HCT116 (cell line): ENCODE measurements around the gene PDE9A.

Experiments
- ATF3 ChIP-seq: IDR thresholded peaks from 2 replicates; pipeline ENCODE4 v1.6.1; 2012
- CEBPB ChIP-seq: IDR thresholded peaks from 2 replicates; pipeline ENCODE4 v1.6.1; 2012; ENCODE audit warnings: low read depth
- CTCF ChIP-seq, 3 experiments: fragments of 200-600 bp in 1 of 3; sonication (generic) in 1 of 3; IDR thresholded peaks in 2 of 3; conservative IDR thresholded peaks in 1 of 3; 2 replicates each; pipeline ENCODE4 v1.5.1; 2012 to 2017; ENCODE audit warnings: low read depth in 2 of 3, low read length in 2 of 3, antibody characterized with exemption in 1 of 3, borderline replicate concordance in 1 of 3, control low read depth in 1 of 3, mild to moderate bottlenecking in 1 of 3, mixed read lengths in 1 of 3, mixed run types in 1 of 3, moderate library complexity in 1 of 3; ENCODE audit not compliant: insufficient read depth in 1 of 3
- EZH2 ChIP-seq: fragments of 200-600 bp; sonication (generic); IDR thresholded peaks from 2 replicates; pipeline ENCODE4 v1.6.1; 2017; ENCODE audit warnings: antibody characterized with exemption, mixed run types
- MAX ChIP-seq: IDR thresholded peaks from 2 replicates; pipeline ENCODE4 v1.6.1; 2012
- POLR2A ChIP-seq: IDR thresholded peaks from 2 replicates; pipeline ENCODE4 v1.7.0; 2011; ENCODE audit warnings: borderline replicate concordance; ENCODE audit not compliant: insufficient read depth, insufficient read length; ENCODE audit errors: extremely low read depth
- POLR2AphosphoS5 ChIP-seq: IDR thresholded peaks from 2 replicates; pipeline ENCODE4 v1.6.1; 2011; ENCODE audit warnings: mild to moderate bottlenecking, low read depth, low read length, moderate library complexity
- REST ChIP-seq: IDR thresholded peaks from 2 replicates; pipeline ENCODE4 v1.6.1; 2012; ENCODE audit warnings: low read depth
- SIN3A ChIP-seq: IDR thresholded peaks from 2 replicates; pipeline ENCODE4 v1.6.1; 2012; ENCODE audit warnings: low read depth
- SP1 ChIP-seq: IDR thresholded peaks from 2 replicates; pipeline ENCODE4 v1.6.1; 2012; ENCODE audit warnings: low read depth
- SRF ChIP-seq: IDR thresholded peaks from 2 replicates; pipeline ENCODE4 v1.6.1; 2012; ENCODE audit warnings: low read depth
- TCF7L2 ChIP-seq: IDR thresholded peaks from 2 replicates; pipeline ENCODE4 v1.7.0; 2011; ENCODE audit warnings: borderline replicate concordance, inconsistent platforms; ENCODE audit not compliant: insufficient read depth, insufficient read length; ENCODE audit errors: extremely low read depth
- YY1 ChIP-seq: IDR thresholded peaks from 2 replicates; pipeline ENCODE4 v1.6.1; 2011; ENCODE audit warnings: low read length, low read depth, moderate library complexity, mild to moderate bottlenecking; ENCODE audit not compliant: insufficient replicate concordance; ENCODE audit errors: extremely low read depth
- ZFX ChIP-seq: fragments of 450-650 bp; IDR thresholded peaks from 2 replicates; pipeline ENCODE4 v1.6.1; 2017

GRCh38 chr21:42691901-42692559 lies 38.6 kb downstream of the PDE9A start:
- TF ChIP-seq CTCF (IDR thresholded peaks at IDR 0.05 in 2 of 3, conservative IDR thresholded peaks at IDR 0.05 in 1 of 3; ENCODE audit: borderline replicate concordance in 1 of 3, insufficient read depth in 1 of 3, low read depth in 2 of 3, low read length in 2 of 3) (no peak), SRF (no peak), POLR2AphosphoS5 (no peak), TCF7L2 (no peak), SP1 (no peak), YY1 (no peak), MAX (no peak), POLR2A (no peak), ZFX (no peak), REST (no peak), CEBPB (no peak), ATF3 (no peak), SIN3A (no peak), EZH2 (no peak)
